Jurkat, Clone E6-1 (cell line): ENCODE data around the gene RHBDL2.
"Not testable (repeated sequence)": the region's sequence is repeated elsewhere in the genome, so short reads cannot be mapped to it uniquely, and the experiment has no call there.

Experiments
- DNase-seq: peaks from one replicate; pipeline ENCODE4 v3.0.0-alpha.2; 2011; ENCODE audit warnings: low read depth, low spot score
- H3K4me3 ChIP-seq: 2 replicates; pipeline ENCODE4 v1.5.1; 2011; ENCODE audit warnings: mild to moderate bottlenecking, low read length, control low read depth, moderate library complexity

The RHBDL2 gene

DNA sequence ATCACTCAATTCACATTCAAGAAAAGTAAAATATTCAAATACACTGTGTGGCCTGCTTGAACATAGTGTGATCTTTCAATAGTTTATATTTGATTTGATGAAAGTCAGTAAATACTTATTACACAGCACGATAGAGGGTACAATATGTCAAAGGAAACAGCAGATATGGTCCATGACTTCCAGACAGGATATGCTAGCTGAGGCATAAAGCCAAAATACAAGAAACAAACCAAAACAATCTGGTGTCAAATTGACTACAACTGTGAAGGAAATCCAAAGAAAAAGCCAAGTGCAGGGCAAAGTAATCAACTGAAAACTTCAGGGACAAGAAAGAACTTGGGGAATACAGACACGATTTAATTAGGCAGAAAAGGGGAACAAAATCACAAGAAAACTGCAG lies 101.3 kb downstream of the RHBDL2 start:
- no peak overlapping the region for H3K4me3 ChIP-seq
- no peak for DNase-seq

DNA sequence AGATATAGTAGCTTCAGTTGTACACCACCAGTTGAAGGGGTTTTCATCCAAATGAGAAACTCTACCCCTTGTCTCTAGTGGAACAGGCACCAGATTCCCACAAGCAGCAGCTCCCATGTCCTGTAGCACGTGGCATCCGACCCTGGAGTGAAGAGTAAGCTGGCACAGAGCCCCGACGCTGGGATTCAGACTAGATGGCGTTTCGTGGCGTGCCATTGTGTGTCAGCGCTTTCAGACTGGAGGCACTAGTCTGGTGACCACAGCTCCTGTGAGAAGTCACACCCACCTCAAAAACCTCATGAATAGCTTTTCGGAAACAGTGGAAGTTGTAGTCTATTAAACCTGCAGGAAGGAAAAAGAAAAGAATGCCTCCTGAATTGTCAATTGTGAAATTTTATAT lies 102.3 kb downstream of the RHBDL2 start:
- H3K4me3 ChIP-seq: no peak overlapping the region
- no peak for DNase-seq

DNA sequence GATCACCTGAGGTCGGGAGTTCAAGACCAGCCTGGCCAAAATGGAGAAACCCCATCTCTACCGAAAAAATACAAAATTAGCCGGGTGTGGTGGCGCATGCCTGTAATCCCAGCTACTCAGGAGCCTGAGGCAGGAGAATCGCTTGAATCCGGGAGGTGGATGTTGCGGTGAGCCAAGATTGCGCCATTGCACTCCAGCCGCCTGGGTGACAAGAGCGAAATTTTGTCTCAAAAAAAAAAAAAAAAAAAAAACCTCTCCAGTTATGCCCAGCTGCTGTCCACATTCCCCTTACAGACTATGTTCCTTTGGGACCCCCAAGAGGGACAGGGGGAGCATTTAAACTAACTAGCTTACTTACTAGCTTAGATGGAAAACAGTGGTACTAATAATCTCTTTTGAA lies 105.3 kb downstream of the RHBDL2 start:
- DNase-seq, H3K4me3 ChIP-seq: not testable (repeated sequence)
